ENCODE results near the gene EOLA1.
"Not testable (repeated sequence)": the region's sequence is repeated elsewhere in the genome, so short reads cannot be mapped to it uniquely, and the experiment has no call there.

Gene EOLA1

DNA sequence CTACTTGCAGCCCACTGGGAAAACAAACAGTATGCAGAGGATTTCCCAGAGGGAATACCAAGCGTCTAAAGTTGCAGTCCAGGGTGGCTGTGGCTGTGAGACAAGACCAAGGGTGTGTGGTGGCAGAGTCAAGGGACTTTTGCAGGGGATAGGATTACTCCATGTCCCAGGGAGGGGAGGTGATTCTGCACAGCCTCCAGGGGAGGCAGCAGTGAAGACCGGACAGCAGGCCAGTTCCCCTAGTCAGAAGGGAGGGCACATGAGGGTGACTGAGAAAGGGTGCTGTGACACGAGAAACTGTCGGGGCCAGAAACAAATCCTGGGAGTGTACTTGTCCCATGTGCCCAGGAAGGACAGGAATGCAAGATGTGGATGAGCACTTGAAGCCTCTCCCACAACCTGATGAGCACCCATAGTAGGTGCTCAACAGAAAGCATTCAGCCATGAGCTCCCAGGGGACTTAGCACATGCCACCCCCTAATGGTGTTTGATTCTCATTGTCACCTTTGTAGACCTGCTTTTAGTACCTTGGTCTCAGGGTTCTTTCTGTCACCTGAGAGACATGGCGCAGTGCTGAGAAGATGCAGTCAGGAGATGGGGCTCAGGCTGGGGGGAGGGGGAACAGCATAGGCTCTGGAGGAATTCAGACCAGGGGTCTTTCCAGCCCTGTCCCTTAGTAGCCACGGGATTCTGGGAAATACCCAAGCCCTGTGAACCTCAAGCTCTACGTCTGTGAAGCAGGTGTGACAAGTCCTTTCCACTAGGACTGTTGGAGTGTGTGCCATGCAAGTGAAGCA, 27.0 kb downstream of the EOLA1 start:
- WGBS, 2 experiments = 82 to 85% methylated on average over 7 of the region's 7 CpGs
- Histone ChIP-seq H3K9me3 (ENCODE audit: control insufficient read depth, low read length) (no peaks in the 10 kb centered on the region), H3K27me3 (ENCODE audit: control insufficient read depth, insufficient read depth, low read length, poor library complexity, severe bottlenecking) (no peaks in the 10 kb centered on the region), H3K4me1 (ENCODE audit: control insufficient read depth, insufficient read depth, low read length) (peaks cover 4% of the 10 kb centered on the region), H3K36me3 (ENCODE audit: control insufficient read depth, insufficient read depth, low read length) (no peaks in the 10 kb centered on the region), H3K4me3 (ENCODE audit: insufficient read depth, low read depth, low read length) (no peak overlapping the region), H3K27ac (ENCODE audit: insufficient read depth, low read depth, low read length, poor library complexity, severe bottlenecking) (no peak overlapping the region)

DNA sequence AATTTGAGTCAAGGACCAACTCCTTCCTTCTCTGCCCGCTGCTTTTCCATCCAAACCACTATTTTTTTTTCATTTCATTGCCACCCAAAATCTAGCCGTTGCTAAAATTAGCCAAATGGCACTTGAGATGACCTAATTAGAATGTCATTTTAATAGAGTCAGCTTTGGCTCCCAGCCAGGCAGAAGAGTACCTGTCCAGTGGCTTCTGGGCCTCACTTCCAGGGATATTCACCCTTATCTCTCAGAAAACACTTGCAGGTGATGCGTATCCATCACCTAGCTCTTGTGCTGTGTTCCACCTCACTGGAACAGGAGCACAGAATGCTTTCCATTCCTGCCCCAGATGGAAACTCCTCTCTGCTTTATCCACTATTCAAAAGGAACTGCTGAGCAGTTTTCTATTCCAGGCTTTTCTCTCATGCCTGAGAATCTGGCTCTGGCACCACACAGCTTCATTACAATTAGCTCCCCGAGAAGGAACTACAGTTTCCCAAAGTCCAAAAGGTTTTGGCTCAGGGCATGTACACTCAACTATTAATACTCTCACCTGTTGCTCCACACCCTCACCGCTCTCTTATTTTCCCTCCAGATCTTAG, 28.0 kb downstream of the EOLA1 start:
- H3K36me3 ChIP-seq (ENCODE audit: control insufficient read depth, insufficient read depth, low read length) = no peaks in the 10 kb centered on the region
- no peak overlapping the region for H3K4me3 ChIP-seq (ENCODE audit: insufficient read depth, low read depth, low read length)
- H3K27ac ChIP-seq (ENCODE audit: insufficient read depth, low read depth, low read length, poor library complexity, severe bottlenecking) = no peak overlapping the region
- no peaks in the 10 kb centered on the region for H3K9me3 ChIP-seq (ENCODE audit: control insufficient read depth, low read length)
- peaks cover 4% of the 10 kb centered on the region for H3K4me1 ChIP-seq (ENCODE audit: control insufficient read depth, insufficient read depth, low read length)
- 86 to 89% methylated on average over 4 to 5 of the region's 5 CpGs for WGBS, 2 experiments
- no peaks in the 10 kb centered on the region for H3K27me3 ChIP-seq (ENCODE audit: control insufficient read depth, insufficient read depth, low read length, poor library complexity, severe bottlenecking)

DNA sequence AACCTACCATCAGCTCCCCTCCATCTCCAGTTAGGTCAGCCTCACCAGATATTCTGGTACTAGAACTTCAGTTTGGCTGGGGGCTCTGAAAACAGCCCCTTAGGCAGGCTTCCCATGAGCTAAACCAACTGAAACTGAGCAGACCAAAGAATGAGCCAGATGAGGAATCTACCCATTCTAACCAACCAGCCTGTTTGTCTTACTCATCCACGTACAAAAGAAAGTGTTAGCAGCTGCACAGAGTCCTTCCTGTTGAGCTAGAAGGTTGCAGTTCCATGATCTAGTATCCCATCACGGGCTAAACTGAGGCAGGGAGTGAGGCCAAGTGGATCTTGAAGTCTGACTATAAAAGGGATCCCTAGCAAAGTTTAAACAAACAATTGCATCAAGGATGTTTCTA, 29.0 kb downstream of the EOLA1 start:
- peaks cover 4% of the 10 kb centered on the region for H3K4me1 ChIP-seq (ENCODE audit: control insufficient read depth, insufficient read depth, low read length)
- no peaks in the 10 kb centered on the region for H3K9me3 ChIP-seq (ENCODE audit: control insufficient read depth, low read length)
- 88 to 92% methylated on average over 2 of the region's 2 CpGs for WGBS, 2 experiments
- no peaks in the 10 kb centered on the region for H3K27me3 ChIP-seq (ENCODE audit: control insufficient read depth, insufficient read depth, low read length, poor library complexity, severe bottlenecking)
- H3K36me3 ChIP-seq (ENCODE audit: control insufficient read depth, insufficient read depth, low read length) = no peaks in the 10 kb centered on the region
- no peak overlapping the region for H3K27ac ChIP-seq (ENCODE audit: insufficient read depth, low read depth, low read length, poor library complexity, severe bottlenecking)
- no peak overlapping the region for H3K4me3 ChIP-seq (ENCODE audit: insufficient read depth, low read depth, low read length)

DNA sequence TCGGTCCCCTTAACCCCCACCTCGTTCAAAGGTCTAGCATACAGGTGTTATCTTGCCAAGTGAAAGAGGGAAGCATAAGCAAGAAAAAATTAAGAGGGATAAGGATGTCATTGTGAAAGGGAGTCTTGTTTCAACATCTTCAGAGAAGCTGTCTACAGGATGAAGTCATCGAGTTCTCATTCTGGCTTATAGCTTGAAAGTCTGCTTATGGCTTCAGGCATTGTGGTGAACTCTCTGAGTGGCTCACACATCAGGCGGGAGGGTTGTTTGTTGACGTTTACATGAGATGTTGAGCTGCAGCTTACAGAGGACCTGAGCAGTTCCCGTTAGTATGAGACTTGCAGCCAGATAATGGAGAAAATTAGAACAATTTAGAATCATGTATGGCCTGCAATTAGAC, 29.9 kb downstream of the EOLA1 start:
- H3K4me1 ChIP-seq (ENCODE audit: control insufficient read depth, insufficient read depth, low read length) = peaks cover 4% of the 10 kb centered on the region
- H3K27me3 ChIP-seq (ENCODE audit: control insufficient read depth, insufficient read depth, low read length, poor library complexity, severe bottlenecking) = no peaks in the 10 kb centered on the region
- no peak overlapping the region for H3K27ac ChIP-seq (ENCODE audit: insufficient read depth, low read depth, low read length, poor library complexity, severe bottlenecking)
- WGBS, 2 experiments = 85% methylated on average over 6 of the region's 6 CpGs
- no peak overlapping the region for H3K4me3 ChIP-seq (ENCODE audit: insufficient read depth, low read depth, low read length)
- no peaks in the 10 kb centered on the region for H3K9me3 ChIP-seq (ENCODE audit: control insufficient read depth, low read length)
- H3K36me3 ChIP-seq (ENCODE audit: control insufficient read depth, insufficient read depth, low read length) = no peaks in the 10 kb centered on the region

DNA sequence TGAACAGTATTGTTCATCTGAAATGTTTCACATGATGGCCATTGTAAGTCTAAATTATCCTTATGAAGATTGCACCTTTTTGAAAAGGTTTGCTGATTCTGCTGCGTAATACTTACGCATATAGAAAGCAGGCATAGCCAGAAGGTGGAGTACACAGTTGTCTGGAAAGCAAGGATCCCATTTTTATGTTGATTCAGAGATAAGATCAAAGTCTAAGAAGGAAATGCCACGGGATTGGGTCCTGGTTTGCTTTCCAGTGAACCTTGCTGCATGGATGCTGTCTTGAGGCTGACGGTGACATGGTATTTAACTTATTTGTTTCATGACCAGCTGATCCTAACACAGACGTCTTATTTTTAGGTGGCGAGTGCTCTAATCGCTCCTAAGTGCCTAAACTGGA, 31.0 kb downstream of the EOLA1 start:
- Histone ChIP-seq H3K4me1 (ENCODE audit: control insufficient read depth, insufficient read depth, low read length) (peaks cover 4% of the 10 kb centered on the region), H3K27me3 (ENCODE audit: control insufficient read depth, insufficient read depth, low read length, poor library complexity, severe bottlenecking) (no peaks in the 10 kb centered on the region), H3K27ac (ENCODE audit: insufficient read depth, low read depth, low read length, poor library complexity, severe bottlenecking) (no peak overlapping the region), H3K9me3 (ENCODE audit: control insufficient read depth, low read length) (no peaks in the 10 kb centered on the region), H3K4me3 (ENCODE audit: insufficient read depth, low read depth, low read length) (no peak overlapping the region), H3K36me3 (ENCODE audit: control insufficient read depth, insufficient read depth, low read length) (no peaks in the 10 kb centered on the region)
- 92% methylated on average over 7 of the region's 7 CpGs for WGBS, 2 experiments

DNA sequence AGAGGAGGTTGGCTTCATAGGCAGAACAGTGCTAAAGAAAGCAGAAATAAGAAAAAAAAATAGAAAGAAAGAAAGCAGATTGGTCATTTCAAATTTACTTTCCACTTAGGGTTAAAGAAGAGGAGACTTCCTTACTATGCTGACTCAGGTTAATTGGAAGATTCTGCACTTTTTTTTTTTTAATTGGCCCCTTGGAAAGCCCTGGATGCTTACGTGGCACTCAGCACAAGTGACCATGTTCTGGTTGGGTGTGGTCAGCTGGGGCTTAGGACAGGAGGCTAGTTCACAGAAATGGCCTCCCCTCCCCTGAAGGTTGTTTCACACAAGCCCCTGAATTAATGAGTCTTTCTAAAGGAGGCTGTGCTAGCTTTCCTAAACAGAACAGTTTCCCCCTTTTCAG, 31.9 kb downstream of the EOLA1 start:
- Histone ChIP-seq H3K27me3 (ENCODE audit: control insufficient read depth, insufficient read depth, low read length, poor library complexity, severe bottlenecking) (no peaks in the 10 kb centered on the region), H3K36me3 (ENCODE audit: control insufficient read depth, insufficient read depth, low read length) (no peaks in the 10 kb centered on the region), H3K4me3 (ENCODE audit: insufficient read depth, low read depth, low read length) (no peak overlapping the region), H3K4me1 (ENCODE audit: control insufficient read depth, insufficient read depth, low read length) (peaks cover 4% of the 10 kb centered on the region), H3K27ac (ENCODE audit: insufficient read depth, low read depth, low read length, poor library complexity, severe bottlenecking) (no peak overlapping the region), H3K9me3 (ENCODE audit: control insufficient read depth, low read length) (no peaks in the 10 kb centered on the region)
- WGBS, 2 experiments = 71 to 88% methylated on average over 1 of the region's 1 CpG

DNA sequence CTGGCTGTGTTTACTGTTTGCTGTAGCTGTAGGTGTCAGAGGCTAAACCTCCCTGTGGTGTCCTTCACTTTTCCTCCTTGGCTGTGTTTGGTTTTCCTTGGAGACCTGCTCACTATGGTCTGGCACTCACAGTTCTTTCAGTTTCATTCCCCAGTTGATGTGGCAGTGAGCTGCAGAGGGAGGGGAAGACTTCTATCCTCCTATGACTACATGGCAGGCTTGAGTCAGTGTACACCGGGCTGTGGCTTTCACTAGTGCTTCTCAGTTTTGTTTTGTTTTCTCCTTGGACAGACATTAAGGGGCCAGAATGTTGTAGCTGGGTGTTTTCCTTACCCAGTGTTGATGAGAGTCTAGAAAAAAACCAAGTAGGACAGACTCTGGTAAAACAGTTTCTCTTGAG, 32.6 kb downstream of the EOLA1 start:
- H3K4me3 ChIP-seq (ENCODE audit: insufficient read depth, low read depth, low read length); H3K4me1 ChIP-seq (ENCODE audit: control insufficient read depth, insufficient read depth, low read length); H3K27ac ChIP-seq (ENCODE audit: insufficient read depth, low read depth, low read length, poor library complexity, severe bottlenecking); H3K27me3 ChIP-seq (ENCODE audit: control insufficient read depth, insufficient read depth, low read length, poor library complexity, severe bottlenecking); H3K36me3 ChIP-seq (ENCODE audit: control insufficient read depth, insufficient read depth, low read length); H3K9me3 ChIP-seq (ENCODE audit: control insufficient read depth, low read length): not testable (repeated sequence)
- no CpG with 5 or more reads among the region's 1 CpG for WGBS, 2 experiments

DNA sequence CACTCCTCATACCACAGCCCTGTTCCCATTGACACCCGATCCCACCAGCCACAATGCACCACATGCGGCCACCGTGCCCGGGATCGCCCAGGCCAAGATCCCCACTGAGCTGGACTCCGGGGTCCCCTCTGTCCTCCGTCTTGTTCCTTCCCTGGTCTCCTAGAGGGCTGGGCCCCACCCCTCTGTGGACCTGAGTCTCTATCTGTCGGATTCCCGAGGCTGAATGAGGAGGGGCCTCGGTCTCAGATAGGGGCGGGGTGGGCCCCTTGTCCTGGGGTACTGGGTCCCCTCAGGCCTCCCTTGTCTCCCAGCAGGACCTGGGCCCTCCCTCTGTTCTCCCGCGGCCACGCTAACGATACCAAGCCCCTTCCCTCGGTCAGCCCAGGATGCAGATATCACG, 44.8 kb downstream of the EOLA1 start:
- not testable (repeated sequence) for H3K27me3 ChIP-seq (ENCODE audit: control insufficient read depth, insufficient read depth, low read length, poor library complexity, severe bottlenecking); H3K9me3 ChIP-seq (ENCODE audit: control insufficient read depth, low read length); H3K4me1 ChIP-seq (ENCODE audit: control insufficient read depth, insufficient read depth, low read length); H3K4me3 ChIP-seq (ENCODE audit: insufficient read depth, low read depth, low read length); H3K27ac ChIP-seq (ENCODE audit: insufficient read depth, low read depth, low read length, poor library complexity, severe bottlenecking); H3K36me3 ChIP-seq (ENCODE audit: control insufficient read depth, insufficient read depth, low read length)
- WGBS, 2 experiments = 93% methylated on average over 3 of the region's 17 CpGs; no CpG with 5 or more reads in 1 of the 2 experiments

DNA sequence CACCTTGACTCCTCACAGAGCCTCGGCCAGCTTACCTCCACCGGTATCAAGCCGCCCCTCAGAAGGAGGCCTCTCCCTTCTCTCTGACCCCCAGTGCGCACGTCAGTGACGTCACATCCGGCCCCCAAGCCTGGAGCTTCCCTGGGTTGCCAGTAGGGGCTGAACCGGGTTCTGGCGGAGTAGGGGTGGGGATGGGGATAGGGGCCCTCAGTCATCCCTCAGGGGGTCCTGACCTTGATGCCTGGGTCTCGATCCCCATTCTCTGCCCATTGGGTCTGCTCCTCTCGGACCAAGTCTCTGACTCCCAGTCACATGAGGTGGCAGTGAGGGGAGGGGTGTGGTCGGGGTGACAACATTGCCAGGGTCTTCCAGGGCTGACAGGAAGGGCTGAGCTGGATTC, 46.5 kb downstream of the EOLA1 start, which contains the start of gene MAGEA9B:
MAGEA9B (minus strand) TSS at position 101 of the 400 bp plus-strand sequence. CDS start 4,280 bp downstream, outside the sequence.
- WGBS, 2 experiments = no CpG with 5 or more reads among the region's 12 CpGs

DNA sequence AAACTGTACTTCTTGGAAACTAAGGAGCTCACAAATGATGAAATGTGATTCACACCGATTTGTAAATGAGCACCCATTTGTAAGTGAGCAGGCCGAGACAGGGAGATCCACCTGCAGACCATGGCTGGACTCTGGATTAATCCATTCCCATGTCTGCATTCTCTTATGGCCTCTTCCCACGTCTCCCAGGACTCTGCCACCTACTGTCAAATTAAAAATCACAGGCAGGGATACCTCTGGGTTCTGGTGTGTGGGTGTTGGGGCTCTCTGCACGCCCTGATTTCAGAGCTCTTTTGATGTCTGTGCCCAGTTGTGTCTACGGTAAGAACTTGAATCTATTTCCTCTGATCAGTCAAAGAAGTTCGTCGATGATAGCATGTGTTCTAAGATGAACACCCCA, 50.2 kb downstream of the EOLA1 start:
- not testable (repeated sequence) for H3K9me3 ChIP-seq (ENCODE audit: control insufficient read depth, low read length); H3K4me1 ChIP-seq (ENCODE audit: control insufficient read depth, insufficient read depth, low read length); H3K27me3 ChIP-seq (ENCODE audit: control insufficient read depth, insufficient read depth, low read length, poor library complexity, severe bottlenecking); H3K4me3 ChIP-seq (ENCODE audit: insufficient read depth, low read depth, low read length); H3K36me3 ChIP-seq (ENCODE audit: control insufficient read depth, insufficient read depth, low read length); H3K27ac ChIP-seq (ENCODE audit: insufficient read depth, low read depth, low read length, poor library complexity, severe bottlenecking)
- no CpG with 5 or more reads among the region's 7 CpGs for WGBS, 2 experiments

More for the DNA sequence above, 46.5 kb downstream of the EOLA1 start, which contains the start of gene MAGEA9B:
- not testable (repeated sequence) for H3K36me3 ChIP-seq (ENCODE audit: control insufficient read depth, insufficient read depth, low read length); H3K9me3 ChIP-seq (ENCODE audit: control insufficient read depth, low read length); H3K4me1 ChIP-seq (ENCODE audit: control insufficient read depth, insufficient read depth, low read length); H3K4me3 ChIP-seq (ENCODE audit: insufficient read depth, low read depth, low read length); H3K27me3 ChIP-seq (ENCODE audit: control insufficient read depth, insufficient read depth, low read length, poor library complexity, severe bottlenecking); H3K27ac ChIP-seq (ENCODE audit: insufficient read depth, low read depth, low read length, poor library complexity, severe bottlenecking)

Data from ectodermal cell (in vitro differentiated cells).